ENCODE measurements around the gene OCIAD1.
"Not testable (repeated sequence)": the region's sequence is repeated elsewhere in the genome, so short reads cannot be mapped to it uniquely, and the experiment has no call there.

DNA sequence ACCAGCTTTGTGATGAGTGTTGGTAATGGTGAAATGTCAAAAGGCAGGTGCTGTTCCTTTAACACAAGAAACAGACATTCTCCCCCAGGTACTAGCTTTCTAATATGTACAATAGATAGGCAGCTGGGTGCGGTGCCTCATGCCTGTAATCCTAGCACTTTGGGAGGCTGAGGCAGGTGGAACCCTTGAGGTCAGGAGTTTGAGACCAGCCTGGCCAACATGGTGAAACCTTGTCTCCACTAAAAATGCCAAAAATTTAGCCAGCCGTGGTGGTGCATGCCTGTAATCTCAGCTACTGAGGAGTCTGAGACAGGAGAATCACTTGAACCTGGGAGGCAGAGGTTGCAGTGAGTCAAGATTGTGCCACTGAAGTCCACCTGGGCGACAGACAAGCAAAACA is 50.8 kb downstream of the OCIAD1 start:
- TF ChIP-seq, protein P1, sequence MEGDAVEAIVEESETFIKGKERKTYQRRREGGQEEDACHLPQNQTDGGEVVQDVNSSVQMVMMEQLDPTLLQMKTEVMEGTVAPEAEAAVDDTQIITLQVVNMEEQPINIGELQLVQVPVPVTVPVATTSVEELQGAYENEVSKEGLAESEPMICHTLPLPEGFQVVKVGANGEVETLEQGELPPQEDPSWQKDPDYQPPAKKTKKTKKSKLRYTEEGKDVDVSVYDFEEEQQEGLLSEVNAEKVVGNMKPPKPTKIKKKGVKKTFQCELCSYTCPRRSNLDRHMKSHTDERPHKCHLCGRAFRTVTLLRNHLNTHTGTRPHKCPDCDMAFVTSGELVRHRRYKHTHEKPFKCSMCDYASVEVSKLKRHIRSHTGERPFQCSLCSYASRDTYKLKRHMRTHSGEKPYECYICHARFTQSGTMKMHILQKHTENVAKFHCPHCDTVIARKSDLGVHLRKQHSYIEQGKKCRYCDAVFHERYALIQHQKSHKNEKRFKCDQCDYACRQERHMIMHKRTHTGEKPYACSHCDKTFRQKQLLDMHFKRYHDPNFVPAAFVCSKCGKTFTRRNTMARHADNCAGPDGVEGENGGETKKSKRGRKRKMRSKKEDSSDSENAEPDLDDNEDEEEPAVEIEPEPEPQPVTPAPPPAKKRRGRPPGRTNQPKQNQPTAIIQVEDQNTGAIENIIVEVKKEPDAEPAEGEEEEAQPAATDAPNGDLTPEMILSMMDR (IDR thresholded peaks at IDR 0.05): not testable (repeated sequence)
- not testable (repeated sequence) for TF ChIP-seq POLR2A (IDR thresholded peaks at IDR 0.05)

Data from breast epithelium (tissue), 3 donors.